Stimulated activated CD8-positive, alpha-beta memory T cell treated with anti-CD3 and anti-CD28 coated beads, Interleukin-15, amount 100 ng/mL, for 24 hours (primary cell): ENCODE data around the gene NEDD9.

Experiments used
- DNase-seq: peaks from one replicate; pipeline ENCODE4 v3.0.0-alpha.2; 2020; ENCODE audit warnings: low read depth

Gene NEDD9

GRCh38 chr6:11217360-11218101 lies 14.9 kb downstream of the NEDD9 start:
- no peak for DNase-seq

GRCh38 chr6:11215773-11216172 lies 16.7 kb downstream of the NEDD9 start:
- DNase-seq, result no peak

- DNase-seq, result no peak
Measured at GRCh38 chr6:11214901-11215300, 17.6 kb downstream of the NEDD9 start.

- DNase-seq, result no peak
Measured at GRCh38 chr6:11214084-11214833, 18.2 kb downstream of the NEDD9 start.

- DNase-seq, result no peak
Measured at GRCh38 chr6:11213422-11214021, 18.9 kb downstream of the NEDD9 start.

GRCh38 chr6:11212664-11213063 lies 19.8 kb downstream of the NEDD9 start:
- DNase-seq, result no peak

GRCh38 chr6:11211254-11211653 lies 21.2 kb downstream of the NEDD9 start:
- no peak for DNase-seq

GRCh38 chr6:11210386-11211138 lies 21.9 kb downstream of the NEDD9 start:
- DNase-seq, result no peak

- DNase-seq, result no peak
Measured at GRCh38 chr6:11209906-11210305, 22.6 kb downstream of the NEDD9 start.

GRCh38 chr6:11209369-11209768 lies 23.1 kb downstream of the NEDD9 start:
- DNase-seq, result no peak

GRCh38 chr6:11208854-11209253 lies 23.6 kb downstream of the NEDD9 start:
- no peak for DNase-seq

- no peak for DNase-seq
Measured at GRCh38 chr6:11208267-11208666, 24.2 kb downstream of the NEDD9 start.

GRCh38 chr6:11207199-11207968 lies 25.1 kb downstream of the NEDD9 start:
- no peak for DNase-seq

- no peak for DNase-seq
Measured at GRCh38 chr6:11206576-11206975, 25.9 kb downstream of the NEDD9 start.

- no peak for DNase-seq
Measured at GRCh38 chr6:11204794-11205366, 27.6 kb downstream of the NEDD9 start.

- no peak for DNase-seq
Measured at GRCh38 chr6:11204005-11204399, 28.5 kb downstream of the NEDD9 start.

- no peak for DNase-seq
Measured at GRCh38 chr6:11203306-11204004, 29.0 kb downstream of the NEDD9 start.

GRCh38 chr6:11202513-11203305 lies 29.8 kb downstream of the NEDD9 start:
- no peak for DNase-seq

GRCh38 chr6:11201772-11202512 lies 30.5 kb downstream of the NEDD9 start:
- no peak for DNase-seq
